Natural killer cell (primary cell): ENCODE results near the gene ZCRB1. TPM values are rescaled to one million over a fixed set of nuclear protein-coding genes. Genes with fewer than 3 reads are reported as not detected.
A peak's percentile ranks its signal among the peaks of the same experiment; 100 is the strongest.

Source experiments
- ATAC-seq, 3 donors: fragments of 150-1000 bp in 2 of 3; fragments of 200-7000 bp in 1 of 3; cut with Tn5 transposase; 1 replicate in 1 of 3; 2 replicates in 2 of 3; pipeline ENCODE4 v1.10.0; 2021; ENCODE audit warnings: mild to moderate bottlenecking in 2 of 3, moderate library complexity in 2 of 3
- DNase-seq, 2 donors: peaks; one replicate each; pipeline versions ENCODE4 v3.0.0 to v3.0.0-alpha.2; 2013 to 2021; ENCODE audit warnings: mixed read lengths in 1 of 2
- H3K27ac ChIP-seq: one replicate; pipeline ENCODE4 v1.5.1; 2013; ENCODE audit warnings: mild to moderate bottlenecking, low read length
- H3K27me3 ChIP-seq: one replicate; pipeline ENCODE4 v1.6.1; 2013; ENCODE audit warnings: low read length; ENCODE audit not compliant: control insufficient read depth, insufficient read depth
- H3K36me3 ChIP-seq: one replicate; pipeline ENCODE4 v1.6.1; 2013; ENCODE audit warnings: low read length; ENCODE audit not compliant: control insufficient read depth, insufficient read depth
- H3K4me1 ChIP-seq: one replicate; pipeline ENCODE4 v1.6.1; 2013; ENCODE audit warnings: low read length; ENCODE audit not compliant: control insufficient read depth, insufficient read depth
- H3K4me3 ChIP-seq: one replicate; pipeline ENCODE4 v1.5.1; 2013; ENCODE audit warnings: low read length
- H3K9me3 ChIP-seq: one replicate; pipeline ENCODE4 v1.6.1; 2013; ENCODE audit warnings: low read length; ENCODE audit not compliant: control insufficient read depth, insufficient read depth
- H3K27ac Mint-ChIP-seq, 2 donors: one replicate each; pipeline ENCODE4 v1.8.0; 2022; ENCODE audit warnings: mild to moderate bottlenecking in 2 of 2, mixed read lengths in 2 of 2, moderate library complexity in 1 of 2
- H3K27me3 Mint-ChIP-seq, 2 donors: one replicate each; pipeline ENCODE4 v1.8.0; 2022; ENCODE audit warnings: low read depth in 2 of 2, mixed read lengths in 2 of 2
- H3K36me3 Mint-ChIP-seq: one replicate; pipeline ENCODE4 v1.8.0; 2022; ENCODE audit warnings: mixed read lengths
- H3K4me1 Mint-ChIP-seq, 2 donors: one replicate each; pipeline ENCODE4 v1.8.0; 2022; ENCODE audit warnings: mixed read lengths in 2 of 2
- H3K4me3 Mint-ChIP-seq: one replicate; pipeline ENCODE4 v1.8.0; 2022; ENCODE audit warnings: mild to moderate bottlenecking, moderate library complexity, mixed read lengths
- H3K9me3 Mint-ChIP-seq, 2 donors: one replicate each; pipeline ENCODE4 v1.8.0; 2022; ENCODE audit warnings: mixed read lengths in 2 of 2
- CTCF ChIP-seq: fragments of 200-600 bp; IDR thresholded peaks from one replicate; pipeline ENCODE4 v1.8.0; 2022; ENCODE audit warnings: antibody characterized with exemption
- WGBS: methylation state at CpG from one replicate; pipeline ENCODE4 v1.1.7; 2013; ENCODE audit warnings: missing lambda C conversion rate; ENCODE audit not compliant: insufficient coverage; 5-methylcytosine and 5-hydroxymethylcytosine counted together
- intact Hi-C: fragments of 100-400 bp; cut with micrococcal nuclease; formaldehyde crosslinking; loops from one replicate; pipeline ENCODE4 v1.14.2; 2022
- total RNA-seq, 4 donors: library from RNA; stranded (reverse); fragments of 120-200 nt in 1 of 4; gene quantifications; one replicate each; pipeline versions ENCODE4 v1.2.3 to v1.2.4, GENCODE V29; 2013 to 2022

ZCRB1 gene
- total RNA-seq, 3 donors from 2014 or later (not counting 1 experiment from before 2014, with no cell fraction given): 28.0 to 35.9 (median 33.8) TPM

- intact Hi-C loops: no loop called here
- H3K4me3 Mint-ChIP-seq: no peak overlapping the region
These were observed 27.0 kb downstream of the ZCRB1 start for GRCh38 chr12:42298887-42299286.

DNA sequence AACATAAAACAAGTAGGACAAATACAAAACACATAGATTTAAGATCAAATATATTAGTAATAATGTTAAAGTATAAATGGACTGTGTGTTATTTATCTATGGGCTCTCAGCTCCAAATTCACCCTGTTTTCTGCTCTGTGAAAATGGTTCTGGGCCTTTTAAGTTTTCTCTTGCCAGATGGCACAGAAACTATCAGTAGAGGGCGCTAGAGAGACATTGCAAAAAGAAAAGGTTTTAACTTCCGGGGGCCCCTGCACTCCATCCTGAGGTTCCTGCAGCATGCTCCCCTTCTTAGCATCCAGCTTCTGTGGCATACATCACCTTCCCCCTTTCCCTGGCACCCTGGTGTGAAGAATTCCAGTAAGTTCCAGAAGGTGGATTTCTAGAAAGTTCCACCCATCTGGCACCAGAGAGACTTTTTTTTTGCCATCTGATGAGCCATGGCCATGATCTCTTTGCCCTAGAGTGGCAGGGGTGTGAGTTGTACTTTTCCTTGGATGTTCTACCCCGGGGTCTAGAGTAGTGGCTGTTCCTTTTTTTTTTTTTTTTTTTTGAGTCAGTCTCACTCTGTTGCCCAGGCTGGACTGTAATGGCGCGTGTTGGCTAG lies 29.3 kb downstream of the ZCRB1 start:
- Mint-ChIP-seq H3K36me3 (no peaks in the 10 kb centered on the region), H3K4me3 (no peak overlapping the region), H3K27ac (no peak overlapping the region), H3K4me1 (no peaks in the 10 kb centered on the region), H3K9me3 (no peaks in the 10 kb centered on the region), H3K27me3 (no peaks in the 10 kb centered on the region)
- Histone ChIP-seq H3K27ac (no peak overlapping the region), H3K4me3 (no peak overlapping the region), H3K27me3 (no peaks in the 10 kb centered on the region), H3K36me3 (no peaks in the 10 kb centered on the region), H3K4me1 (no peaks in the 10 kb centered on the region), H3K9me3 (peaks cover 4% of the 10 kb centered on the region)
- intact Hi-C loops: no loop called here
- WGBS: 89% methylated on average over 5 of the region's 5 CpGs
- peak in 1 of 2 donors; percentile 38 for DNase-seq
- peak; percentile 27 for TF ChIP-seq CTCF
- ATAC-seq: peak in 1 of 3 donors; percentile 33

More at GRCh38 chr12:42298887-42299286, 27.0 kb downstream of the ZCRB1 start:
- TF ChIP-seq CTCF: no peak
- peaks cover 4% of the 10 kb centered on the region for H3K9me3 ChIP-seq
- H3K27ac Mint-ChIP-seq: no peak overlapping the region
- ATAC-seq (no peak), DNase-seq (no peak)
- H3K9me3 Mint-ChIP-seq: no peaks in the 10 kb centered on the region
- no peaks in the 10 kb centered on the region for H3K4me1 Mint-ChIP-seq
- no peaks in the 10 kb centered on the region for H3K36me3 ChIP-seq
- 100% methylated on average over 1 of the region's 4 CpGs for WGBS
- no peak overlapping the region for H3K4me3 ChIP-seq
- H3K27ac ChIP-seq: no peak overlapping the region
- H3K27me3 Mint-ChIP-seq: no peaks in the 10 kb centered on the region
- H3K27me3 ChIP-seq: no peaks in the 10 kb centered on the region
- no peaks in the 10 kb centered on the region for H3K36me3 Mint-ChIP-seq
- no peaks in the 10 kb centered on the region for H3K4me1 ChIP-seq

DNA sequence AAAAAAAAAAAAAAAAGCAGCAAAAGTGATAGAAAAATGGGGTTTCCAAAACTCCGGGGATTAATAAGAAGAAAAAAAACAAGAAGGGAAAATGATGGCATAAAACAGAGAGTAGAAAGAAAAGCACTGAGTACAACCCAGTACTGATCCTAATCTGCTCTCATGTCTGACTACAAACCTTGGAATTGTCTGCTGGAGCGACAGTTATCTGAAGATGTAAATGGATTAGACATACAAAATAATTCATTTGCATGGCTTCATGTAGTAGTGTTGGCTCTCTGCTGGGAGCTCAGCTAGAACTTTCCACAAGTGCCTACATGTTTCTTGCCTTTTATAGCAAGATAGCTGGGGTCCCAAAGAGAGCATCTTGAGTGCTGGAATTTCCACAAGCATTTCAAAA lies 34.2 kb downstream of the ZCRB1 start:
- H3K36me3 Mint-ChIP-seq: no peaks in the 10 kb centered on the region

More for the DNA sequence above, 34.2 kb downstream of the ZCRB1 start:
- no peaks in the 10 kb centered on the region for H3K4me1 ChIP-seq
- ATAC-seq (no peak), DNase-seq (no peak)
- H3K9me3 Mint-ChIP-seq: no peaks in the 10 kb centered on the region
- WGBS: 80% methylated on average over 1 of the region's 2 CpGs
- no peak overlapping the region for H3K4me3 Mint-ChIP-seq
- no peaks in the 10 kb centered on the region for H3K4me1 Mint-ChIP-seq
- no peak for TF ChIP-seq CTCF
- no peaks in the 10 kb centered on the region for H3K36me3 ChIP-seq
- H3K27ac ChIP-seq: no peak overlapping the region
- no peak overlapping the region for H3K27ac Mint-ChIP-seq
- peaks cover 3% of the 10 kb centered on the region for H3K9me3 ChIP-seq
- no peaks in the 10 kb centered on the region for H3K27me3 ChIP-seq
- no peak overlapping the region for H3K4me3 ChIP-seq
- intact Hi-C loops: no loop called here
- peaks cover 8 to 11% of the 10 kb centered on the region in 2 donors for H3K27me3 Mint-ChIP-seq
